ENCODE data around the gene MUC5AC.

DNA sequence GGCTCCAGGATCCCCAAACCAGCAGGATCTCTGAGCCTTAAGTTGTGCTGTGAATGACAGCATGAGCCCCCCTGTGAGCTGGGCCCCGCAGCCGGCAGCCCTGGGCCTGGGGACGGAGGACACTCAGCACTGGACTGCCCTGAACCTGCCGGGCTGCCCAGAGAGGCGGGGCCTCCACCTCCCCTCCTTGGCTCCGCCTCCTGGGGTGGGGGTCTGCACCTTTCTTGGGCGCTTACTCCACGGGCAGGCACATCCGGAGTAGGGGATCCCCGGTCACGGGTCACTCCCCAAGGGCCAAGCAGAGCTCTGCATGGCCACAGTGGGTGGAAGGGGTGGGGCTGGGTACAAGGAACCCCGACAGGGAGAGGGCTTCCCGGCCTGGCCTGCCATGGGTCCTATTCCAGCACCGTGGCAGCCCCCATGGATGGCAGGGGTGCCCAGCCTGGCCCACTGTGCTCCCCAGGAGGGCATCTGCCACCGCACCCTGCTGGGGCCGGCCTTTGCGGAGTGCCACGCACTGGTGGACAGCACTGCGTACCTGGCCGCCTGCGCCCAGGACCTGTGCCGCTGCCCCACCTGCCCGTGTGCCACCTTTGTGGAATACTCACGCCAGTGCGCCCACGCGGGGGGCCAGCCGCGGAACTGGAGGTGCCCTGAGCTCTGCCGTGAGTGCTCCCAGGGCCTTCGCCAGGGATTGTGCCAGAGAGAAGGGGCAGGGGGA is 70.5 kb downstream of the MUC5AC start:
- TF ChIP-seq, protein P1, sequence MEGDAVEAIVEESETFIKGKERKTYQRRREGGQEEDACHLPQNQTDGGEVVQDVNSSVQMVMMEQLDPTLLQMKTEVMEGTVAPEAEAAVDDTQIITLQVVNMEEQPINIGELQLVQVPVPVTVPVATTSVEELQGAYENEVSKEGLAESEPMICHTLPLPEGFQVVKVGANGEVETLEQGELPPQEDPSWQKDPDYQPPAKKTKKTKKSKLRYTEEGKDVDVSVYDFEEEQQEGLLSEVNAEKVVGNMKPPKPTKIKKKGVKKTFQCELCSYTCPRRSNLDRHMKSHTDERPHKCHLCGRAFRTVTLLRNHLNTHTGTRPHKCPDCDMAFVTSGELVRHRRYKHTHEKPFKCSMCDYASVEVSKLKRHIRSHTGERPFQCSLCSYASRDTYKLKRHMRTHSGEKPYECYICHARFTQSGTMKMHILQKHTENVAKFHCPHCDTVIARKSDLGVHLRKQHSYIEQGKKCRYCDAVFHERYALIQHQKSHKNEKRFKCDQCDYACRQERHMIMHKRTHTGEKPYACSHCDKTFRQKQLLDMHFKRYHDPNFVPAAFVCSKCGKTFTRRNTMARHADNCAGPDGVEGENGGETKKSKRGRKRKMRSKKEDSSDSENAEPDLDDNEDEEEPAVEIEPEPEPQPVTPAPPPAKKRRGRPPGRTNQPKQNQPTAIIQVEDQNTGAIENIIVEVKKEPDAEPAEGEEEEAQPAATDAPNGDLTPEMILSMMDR (IDR thresholded peaks at IDR 0.05 in 4 of 5, conservative IDR thresholded peaks at IDR 0.05 in 1 of 5): no peak
- TF ChIP-seq POLR2A (IDR thresholded peaks at IDR 0.05): no peak

Data from gastrocnemius medialis (tissue), 4 donors.